Naive B cell (primary cell): ENCODE measurements around the gene RBM3. TPM values are rescaled to one million over a fixed set of nuclear protein-coding genes. Genes with fewer than 3 reads are reported as not detected.
"Not testable (repeated sequence)": the region's sequence is repeated elsewhere in the genome, so short reads cannot be mapped to it uniquely, and the experiment has no call there.

Experiments
- ATAC-seq, 2 donors: fragments of 150-1000 bp; cut with Tn5 transposase; 2 replicates each; pipeline ENCODE4 v1.10.0; 2021; ENCODE audit warnings: low read depth in 2 of 2, mild to moderate bottlenecking in 2 of 2, moderate library complexity in 2 of 2
- DNase-seq: peaks from one replicate; pipeline ENCODE4 v3.0.0; 2022
- H3K27ac Mint-ChIP-seq, 6 donors: one replicate each; pipeline ENCODE4 v1.8.0; 2020 to 2022; ENCODE audit warnings: mild to moderate bottlenecking in 6 of 6, mixed read lengths in 6 of 6, moderate library complexity in 5 of 6, inconsistent platforms in 2 of 6
- H3K27me3 Mint-ChIP-seq, 3 donors: one replicate each; pipeline ENCODE4 v1.8.0; 2021 to 2022; ENCODE audit warnings: mixed read lengths in 3 of 3, mild to moderate bottlenecking in 1 of 3
- H3K36me3 Mint-ChIP-seq, 2 donors: one replicate each; pipeline ENCODE4 v1.8.0; 2020 to 2022; ENCODE audit warnings: mixed read lengths in 2 of 2, inconsistent platforms in 1 of 2, mild to moderate bottlenecking in 1 of 2
- H3K4me1 Mint-ChIP-seq, 3 donors: one replicate each; pipeline ENCODE4 v1.8.0; 2020 to 2022; ENCODE audit warnings: mixed read lengths in 3 of 3, inconsistent platforms in 1 of 3, mild to moderate bottlenecking in 1 of 3, moderate library complexity in 1 of 3
- H3K4me3 Mint-ChIP-seq, 8 donors: one replicate each; pipeline ENCODE4 v1.8.0; 2020 to 2022; ENCODE audit warnings: mild to moderate bottlenecking in 8 of 8, mixed read lengths in 8 of 8, moderate library complexity in 8 of 8, inconsistent platforms in 2 of 8
- H3K9me3 Mint-ChIP-seq, 7 donors: one replicate each; pipeline ENCODE4 v1.8.0; 2020 to 2022; ENCODE audit warnings: mixed read lengths in 7 of 7, mild to moderate bottlenecking in 5 of 7, inconsistent platforms in 2 of 7, moderate library complexity in 1 of 7
- polyA plus RNA-seq, 6 donors: library from polyadenylated mRNA; unstranded; fragments of 300-500 nt; fragmentation: Illumina TruSeq; gene quantifications; one replicate each; pipeline ENCODE4 v1.2.3, GENCODE V29; 2021; ENCODE audit warnings: low read depth in 6 of 6

The RBM3 gene
- polyA plus RNA-seq, result 100 to 1,000 TPM; 231 to 340 (median 264) TPM

DNA sequence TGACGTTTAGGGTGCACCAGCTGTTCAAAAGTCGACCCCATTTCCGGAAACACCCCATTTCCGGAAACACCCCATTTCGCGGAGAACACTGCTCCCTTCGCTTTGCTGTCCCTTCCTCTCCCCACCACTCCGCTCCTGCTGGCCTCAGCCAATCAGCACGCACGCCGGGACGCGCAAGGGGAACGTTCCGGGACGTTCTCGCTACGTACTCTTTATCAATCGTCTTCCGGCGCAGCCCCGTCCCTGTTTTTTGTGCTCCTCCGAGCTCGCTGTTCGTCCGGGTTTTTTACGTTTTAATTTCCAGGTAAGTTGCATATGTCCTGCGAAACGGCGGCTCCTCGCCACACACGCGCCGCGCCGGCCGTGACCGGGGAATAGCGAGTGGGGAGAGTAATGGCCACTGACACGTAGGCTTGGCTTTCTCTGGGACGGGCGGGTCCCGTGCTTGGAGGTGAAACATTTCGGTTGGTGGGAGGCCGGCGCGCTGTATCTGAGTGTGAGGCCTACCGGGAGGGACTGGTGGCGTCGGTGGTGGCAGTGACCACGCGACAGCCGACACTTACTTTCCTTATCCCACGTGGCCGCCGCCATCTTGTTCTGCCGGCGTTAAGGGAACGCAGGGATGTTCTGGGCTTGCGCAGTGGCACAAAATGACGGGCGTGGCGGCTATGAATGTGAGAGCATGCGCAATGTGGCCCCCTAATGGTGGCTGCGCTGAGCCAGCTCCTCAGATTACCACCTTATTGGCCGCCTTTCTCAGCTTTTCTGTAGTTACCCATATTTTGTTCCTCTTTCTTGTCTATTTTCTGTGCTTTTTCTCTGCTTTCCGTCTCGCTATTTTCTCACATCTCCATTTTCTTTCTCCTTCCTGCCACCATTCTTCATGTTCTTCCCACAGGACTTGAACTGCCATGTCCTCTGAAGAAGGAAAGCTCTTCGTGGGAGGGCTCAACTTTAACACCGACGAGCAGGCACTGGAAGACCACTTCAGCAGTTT, at the start of gene RBM3:
Gene RBM3, plus strand, starts transcription at position 215 of the 997 bp plus-strand sequence. Its CDS starts 697 bp downstream, at position 912.
- ATAC-seq (peak; percentile 88 to 92), DNase-seq (peak; percentile 90)
- peaks cover 0 to 13% of the 10 kb centered on the region in 2 donors for H3K36me3 Mint-ChIP-seq
- no peaks in the 10 kb centered on the region for H3K27me3 Mint-ChIP-seq
- H3K4me1 Mint-ChIP-seq, result peaks cover 11 to 26% (median 23%) of the 10 kb centered on the region in 3 donors
- H3K4me3 Mint-ChIP-seq, result peak within 1 kb of the TSS; percentile 87 to 100 (median 98)
- H3K9me3 Mint-ChIP-seq, result peaks cover 0 to 2% (median 0%) of the 10 kb centered on the region in 7 donors
- H3K27ac Mint-ChIP-seq, result peak within 1 kb of the TSS; percentile 97 to 100 (median 100)

DNA sequence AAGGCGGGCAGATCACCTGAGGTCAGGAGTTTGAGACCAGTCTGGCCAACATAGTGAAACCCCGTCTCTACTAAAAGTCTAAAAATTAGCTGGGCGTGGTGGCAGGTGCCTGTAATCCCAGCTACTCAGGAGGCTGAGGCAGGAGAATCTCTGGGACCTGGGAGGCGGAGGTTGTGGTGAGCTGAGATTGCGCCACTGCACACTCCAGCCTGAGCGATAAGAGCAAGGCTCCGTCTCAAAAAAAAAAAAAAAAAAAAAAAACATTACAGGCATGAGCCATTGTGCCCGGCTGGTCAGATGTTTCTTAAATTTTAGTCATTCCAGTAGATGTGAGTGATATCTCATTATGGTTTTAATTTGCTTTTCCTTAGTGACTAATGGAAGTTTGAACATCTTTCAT, 48.4 kb upstream of the RBM3 start:
- H3K9me3 Mint-ChIP-seq, DNase-seq, H3K27ac Mint-ChIP-seq, H3K27me3 Mint-ChIP-seq, H3K4me3 Mint-ChIP-seq, ATAC-seq: not testable (repeated sequence)
- Mint-ChIP-seq H3K4me1 (peaks cover 6 to 20% (median 11%) of the 10 kb centered on the region in 3 donors), H3K36me3 (peaks cover 0 to 10% of the 10 kb centered on the region in 2 donors)

- peaks cover 0 to 10% of the 10 kb centered on the region in 2 donors for H3K36me3 Mint-ChIP-seq
- H3K4me3 Mint-ChIP-seq, result no peak overlapping the region
- H3K27ac Mint-ChIP-seq, result no peak overlapping the region
- H3K27me3 Mint-ChIP-seq, result no peaks in the 10 kb centered on the region
- DNase-seq (no peak), ATAC-seq (no peak)
- H3K4me1 Mint-ChIP-seq, result peaks cover 0 to 4% (median 0%) of the 10 kb centered on the region in 3 donors
- H3K9me3 Mint-ChIP-seq, result peaks cover 0 to 3% (median 0%) of the 10 kb centered on the region in 7 donors
Observed at GRCh38 chrX:48530736-48531135, 43.5 kb upstream of the RBM3 start.

DNA sequence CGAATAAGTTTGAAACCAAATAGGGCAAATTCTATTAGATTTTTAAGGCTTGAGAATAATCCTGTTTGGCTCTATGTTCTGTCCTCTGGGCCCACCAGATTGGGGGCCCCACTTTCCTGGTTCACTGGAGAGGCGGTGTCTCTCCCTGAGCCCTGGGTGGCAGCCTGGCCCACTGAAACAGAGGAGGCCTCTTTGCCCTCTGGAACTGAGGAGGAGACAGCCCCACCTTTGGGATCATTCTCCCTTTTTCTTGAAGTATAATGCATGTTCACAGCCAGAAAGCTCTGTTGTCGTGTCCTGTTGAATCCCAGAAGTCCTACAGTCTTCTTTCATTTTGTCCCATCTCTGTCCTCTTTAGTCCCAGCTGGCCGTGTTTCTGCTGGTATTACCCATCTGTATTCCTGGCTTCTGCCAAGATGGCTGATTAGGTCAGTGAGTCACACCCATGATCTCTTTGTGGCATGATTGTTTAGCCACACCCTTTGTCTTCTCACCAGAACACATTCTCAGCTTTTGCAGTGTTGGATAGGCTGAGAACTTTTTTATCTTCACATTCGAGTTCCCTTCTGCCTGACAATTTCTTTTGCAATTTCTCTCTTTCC, 42.8 kb upstream of the RBM3 start:
- Mint-ChIP-seq H3K4me3 (no peak overlapping the region), H3K4me1 (peaks cover 0 to 3% (median 0%) of the 10 kb centered on the region in 3 donors), H3K9me3 (peaks cover 0 to 3% (median 0%) of the 10 kb centered on the region in 7 donors), H3K27me3 (no peaks in the 10 kb centered on the region), H3K36me3 (peaks cover 0 to 10% of the 10 kb centered on the region in 2 donors), H3K27ac (peak overlapping the region in 1 of 6 donors; percentile 6)
- ATAC-seq, result no peak
- no peak for DNase-seq

GRCh38 chrX:48532161-48532560, 42.1 kb upstream of the RBM3 start:
- DNase-seq, result no peak
- Mint-ChIP-seq H3K9me3 (peaks cover 0 to 3% (median 0%) of the 10 kb centered on the region in 7 donors), H3K27me3 (no peaks in the 10 kb centered on the region), H3K27ac (no peak overlapping the region), H3K4me1 (no peaks in the 10 kb centered on the region), H3K36me3 (peaks cover 0 to 6% of the 10 kb centered on the region in 2 donors), H3K4me3 (no peak overlapping the region)
- ATAC-seq, result no peak

- H3K4me1 Mint-ChIP-seq, result no peaks in the 10 kb centered on the region
- peaks cover 0 to 5% of the 10 kb centered on the region in 2 donors for H3K36me3 Mint-ChIP-seq
- no peaks in the 10 kb centered on the region for H3K27me3 Mint-ChIP-seq
- peak overlapping the region in 2 of 6 donors; percentile 47 to 76 for H3K27ac Mint-ChIP-seq
- ATAC-seq (no peak), DNase-seq (no peak)
- no peak overlapping the region for H3K4me3 Mint-ChIP-seq
- H3K9me3 Mint-ChIP-seq, result peaks cover 0 to 3% (median 0%) of the 10 kb centered on the region in 7 donors
Observed at GRCh38 chrX:48533165-48533564, 41.1 kb upstream of the RBM3 start.

- Mint-ChIP-seq H3K9me3 (peaks cover 0 to 5% (median 0%) of the 10 kb centered on the region in 7 donors), H3K36me3 (no peaks in the 10 kb centered on the region), H3K27me3 (no peaks in the 10 kb centered on the region), H3K4me1 (peaks cover 9 to 16% (median 14%) of the 10 kb centered on the region in 3 donors), H3K27ac (peak overlapping the region; percentile 89 to 99 (median 97)), H3K4me3 (peak overlapping the region; percentile 80 to 97 (median 91))
- DNase-seq, result no peak
- no peak for ATAC-seq
Observed at GRCh38 chrX:48538641-48539344, 35.5 kb upstream of the RBM3 start.

- H3K36me3 Mint-ChIP-seq, result no peaks in the 10 kb centered on the region
- H3K27ac Mint-ChIP-seq, result peak within 1 kb of the TSS; percentile 89 to 99 (median 97)
- peak within 1 kb of the TSS; percentile 80 to 97 (median 91) for H3K4me3 Mint-ChIP-seq
- ATAC-seq, result peak; percentile 83
- H3K9me3 Mint-ChIP-seq, result peaks cover 0 to 5% (median 0%) of the 10 kb centered on the region in 7 donors
- H3K27me3 Mint-ChIP-seq, result no peaks in the 10 kb centered on the region
- peaks cover 9 to 16% (median 14%) of the 10 kb centered on the region in 3 donors for H3K4me1 Mint-ChIP-seq
- peak; percentile 95 for DNase-seq
Observed at GRCh38 chrX:48539345-48540027, 34.8 kb upstream of the RBM3 start, which contains the start of gene TBC1D25. TSS of gene TBC1D25 (plus strand) at chrX:48539714. CDS start at chrX:48539798, 84 bp downstream.

DNA sequence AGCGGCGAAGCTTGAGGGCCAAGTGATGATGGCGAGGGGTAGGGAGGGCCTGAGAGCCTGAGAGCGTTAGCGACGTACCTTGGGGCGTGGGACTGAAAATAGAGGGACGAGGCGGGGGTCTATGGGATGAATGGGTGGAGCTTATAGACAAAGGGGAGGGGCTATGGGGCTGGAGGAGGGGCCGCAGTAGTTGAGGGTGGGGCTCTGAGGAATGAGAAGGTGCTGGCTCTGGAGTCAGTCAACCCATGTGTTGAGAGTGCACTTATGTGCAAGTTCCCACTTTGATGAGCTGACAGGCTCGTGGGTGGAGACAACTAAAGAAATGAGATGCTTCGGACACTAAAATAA, 34.3 kb upstream of the RBM3 start:
- ATAC-seq, result peak; percentile 51 to 55
- Mint-ChIP-seq H3K27ac (peak overlapping the region; percentile 89 to 99 (median 97)), H3K36me3 (no peaks in the 10 kb centered on the region), H3K9me3 (peaks cover 0 to 5% (median 0%) of the 10 kb centered on the region in 7 donors), H3K27me3 (no peaks in the 10 kb centered on the region), H3K4me1 (peaks cover 9 to 16% (median 14%) of the 10 kb centered on the region in 3 donors), H3K4me3 (peak overlapping the region; percentile 80 to 97 (median 91))
- peak; percentile 63 for DNase-seq

DNA sequence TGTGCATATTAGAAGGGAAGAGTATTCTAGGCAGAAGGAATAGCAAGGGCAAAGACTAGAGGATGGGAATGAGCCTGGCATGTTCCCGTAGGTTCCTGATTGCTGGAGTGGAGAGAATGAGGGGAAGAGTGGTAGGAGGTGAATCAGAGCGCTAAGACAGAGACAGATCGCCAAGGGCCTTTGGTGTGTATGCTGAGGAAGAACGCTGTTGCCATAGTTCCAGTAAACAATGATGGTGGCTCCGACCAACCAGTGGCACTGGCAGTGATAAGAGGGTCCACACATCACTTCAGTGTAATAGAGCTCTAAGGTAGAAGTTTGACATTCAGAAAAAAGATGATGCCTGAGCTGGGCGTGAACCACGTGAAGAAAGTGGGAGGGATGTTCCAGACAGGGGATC, 33.8 kb upstream of the RBM3 start:
- H3K36me3 Mint-ChIP-seq, result no peaks in the 10 kb centered on the region
- no peaks in the 10 kb centered on the region for H3K27me3 Mint-ChIP-seq
- ATAC-seq (no peak), DNase-seq (peak; percentile 1)
- H3K4me1 Mint-ChIP-seq, result peaks cover 9 to 16% (median 14%) of the 10 kb centered on the region in 3 donors
- peak overlapping the region; percentile 80 to 97 (median 91) for H3K4me3 Mint-ChIP-seq
- H3K9me3 Mint-ChIP-seq, result peaks cover 0 to 5% (median 0%) of the 10 kb centered on the region in 7 donors
- H3K27ac Mint-ChIP-seq, result peak overlapping the region in 5 of 6 donors; percentile 89 to 99 (median 97)

DNA sequence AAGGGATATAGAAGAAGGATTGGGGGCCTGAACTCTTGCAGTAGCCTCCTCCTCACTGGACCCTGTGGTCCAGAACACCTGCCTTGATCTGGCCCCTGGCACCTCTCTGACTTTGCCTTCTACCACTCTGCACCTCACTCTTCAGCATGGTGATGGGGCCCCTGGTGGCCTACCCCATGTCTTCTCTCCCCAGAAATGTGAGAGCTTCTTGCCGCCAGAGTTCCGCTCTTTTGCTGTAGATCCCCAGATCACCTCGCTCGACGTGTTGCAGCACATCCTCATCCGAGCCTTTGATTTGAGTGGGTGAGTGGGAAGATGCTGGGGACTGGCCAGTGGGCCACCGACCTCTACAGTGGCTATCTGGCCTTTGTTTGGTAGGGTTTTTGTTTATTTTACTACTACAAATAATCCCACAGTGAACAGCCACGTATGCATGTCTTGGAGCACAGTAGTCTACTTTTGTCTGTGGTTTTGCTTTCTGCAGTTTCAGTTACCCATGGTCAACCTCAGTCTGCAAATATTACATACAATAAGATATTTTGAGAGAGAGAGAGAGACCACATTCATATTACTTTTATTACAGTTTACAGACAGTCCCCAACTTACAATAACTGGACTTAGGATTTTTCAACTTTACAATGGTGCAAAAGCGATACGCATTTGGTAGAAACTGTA, 33.0 kb upstream of the RBM3 start:
- Mint-ChIP-seq H3K36me3 (no peaks in the 10 kb centered on the region), H3K27me3 (no peaks in the 10 kb centered on the region), H3K4me3 (peak overlapping the region in 6 of 8 donors; percentile 8 to 93 (median 66)), H3K4me1 (peaks cover 9 to 16% (median 14%) of the 10 kb centered on the region in 3 donors), H3K9me3 (peaks cover 0 to 5% (median 0%) of the 10 kb centered on the region in 7 donors), H3K27ac (peak overlapping the region in 3 of 6 donors; percentile 18 to 99 (median 89))
- DNase-seq (no peak), ATAC-seq (no peak)

DNA sequence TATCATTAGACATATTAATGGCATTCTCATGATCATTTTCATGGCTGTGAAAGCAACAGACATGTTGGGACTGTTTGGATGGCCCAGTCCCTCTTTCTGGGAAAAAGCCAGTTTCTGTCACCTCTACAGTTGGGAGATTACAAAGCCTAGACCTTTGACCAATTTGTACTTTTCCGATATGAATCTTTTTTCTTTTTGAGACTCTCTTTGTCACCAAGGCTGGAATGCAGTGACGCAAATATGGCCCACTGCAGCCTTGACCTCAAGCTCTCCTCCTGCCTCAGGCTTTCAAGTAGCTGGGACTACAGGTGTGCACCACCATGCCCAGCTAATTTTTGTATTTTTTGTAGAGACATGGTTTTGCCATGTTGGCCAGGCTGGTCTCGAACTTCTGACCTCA, 25.4 kb upstream of the RBM3 start:
- Mint-ChIP-seq H3K27ac (peak overlapping the region in 1 of 6 donors; percentile 82), H3K27me3 (no peaks in the 10 kb centered on the region), H3K4me1 (no peaks in the 10 kb centered on the region), H3K4me3 (no peak overlapping the region), H3K36me3 (no peaks in the 10 kb centered on the region), H3K9me3 (no peaks in the 10 kb centered on the region)
- DNase-seq (no peak), ATAC-seq (no peak)
